GM18867 (cell line): ENCODE data around the gene SRPRB.

ENCODE experiments used
- ATAC-seq: cut with Tn5 transposase; IDR thresholded peaks from one replicate; pipeline ENCODE4 v1.9.1; 2021; ENCODE audit warnings: mild to moderate bottlenecking, moderate library complexity; ENCODE audit not compliant: unreplicated experiment

The SRPRB gene

DNA sequence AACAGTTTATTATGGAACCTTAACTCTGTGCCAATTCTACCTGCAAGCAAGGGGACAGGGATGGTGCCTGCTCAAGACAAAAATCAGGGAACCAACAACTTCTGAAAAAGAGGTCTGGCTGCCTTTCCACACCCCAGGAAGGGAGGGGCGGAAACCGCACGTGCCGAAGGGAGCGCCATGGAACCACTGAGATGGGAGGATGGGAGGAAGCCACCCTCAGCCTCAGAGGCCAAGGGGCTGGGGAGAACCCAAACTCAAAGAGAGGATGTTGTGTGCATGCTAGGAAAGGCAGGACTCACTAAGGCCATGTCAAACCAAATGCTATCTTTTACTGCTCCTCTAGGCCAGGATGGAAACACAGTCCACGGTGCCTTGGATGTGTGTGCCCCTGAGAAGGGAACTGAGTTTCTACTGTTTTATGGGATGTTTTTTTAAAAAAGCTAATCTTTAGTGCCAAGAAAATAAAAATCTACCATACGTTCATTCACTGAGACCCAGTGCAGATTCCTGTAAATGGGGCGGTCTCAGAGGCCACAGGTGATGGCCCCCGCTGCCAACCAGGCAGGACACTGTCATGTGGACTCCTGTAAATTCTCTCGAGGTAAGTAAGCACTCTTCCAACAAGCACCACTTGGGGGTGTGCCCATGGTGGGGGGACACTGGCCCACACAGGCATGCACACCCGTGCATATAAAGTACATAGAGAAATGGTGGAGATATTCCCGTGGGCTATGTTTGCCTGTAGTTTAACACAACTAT is 20.5 kb downstream of the SRPRB start:
- ATAC-seq = no peak

GRCh38 chr3:133827136-133827535 is 21.5 kb downstream of the SRPRB start:
- ATAC-seq = no peak

DNA sequence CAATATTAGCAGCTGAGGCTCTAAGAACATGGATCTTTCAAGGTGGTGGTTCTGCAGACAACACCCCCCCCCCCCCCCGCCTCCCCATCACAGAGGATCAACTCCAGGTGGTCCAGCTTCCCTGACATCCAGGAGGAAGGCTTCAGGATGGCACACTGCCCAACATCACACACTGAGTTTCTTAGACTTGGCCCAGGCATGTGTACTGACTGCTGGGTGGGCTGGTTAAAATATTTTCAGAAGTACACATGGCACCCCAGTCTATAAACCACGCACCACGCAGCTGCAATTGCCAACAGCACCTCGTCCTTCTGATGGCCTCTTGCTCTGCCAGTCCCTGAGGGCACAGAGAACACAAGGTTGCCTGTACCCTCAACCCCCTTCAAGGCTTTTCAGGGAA is 22.1 kb downstream of the SRPRB start:
- no peak for ATAC-seq

GRCh38 chr3:133828576-133829309 is 23.1 kb downstream of the SRPRB start:
- ATAC-seq = no peak

DNA sequence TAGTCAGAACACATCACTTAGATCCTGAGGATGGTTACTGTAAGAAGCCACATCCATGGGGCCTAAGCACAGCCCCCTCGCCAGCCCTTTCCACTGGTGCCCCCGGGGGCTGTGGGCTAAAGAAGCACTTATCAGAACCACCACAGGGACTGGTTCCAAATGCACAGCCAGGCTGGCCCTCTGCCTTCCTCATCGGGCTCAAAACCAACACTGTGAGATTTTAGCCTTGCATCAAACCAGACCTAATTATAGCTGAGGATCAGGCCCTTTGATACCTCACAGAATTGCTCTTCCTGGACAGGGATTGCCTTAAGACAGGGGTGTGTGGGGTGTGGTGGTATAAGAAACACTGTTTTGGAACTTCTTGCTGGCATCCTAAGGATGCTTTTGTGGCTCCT is 23.7 kb downstream of the SRPRB start:
- no peak for ATAC-seq

DNA sequence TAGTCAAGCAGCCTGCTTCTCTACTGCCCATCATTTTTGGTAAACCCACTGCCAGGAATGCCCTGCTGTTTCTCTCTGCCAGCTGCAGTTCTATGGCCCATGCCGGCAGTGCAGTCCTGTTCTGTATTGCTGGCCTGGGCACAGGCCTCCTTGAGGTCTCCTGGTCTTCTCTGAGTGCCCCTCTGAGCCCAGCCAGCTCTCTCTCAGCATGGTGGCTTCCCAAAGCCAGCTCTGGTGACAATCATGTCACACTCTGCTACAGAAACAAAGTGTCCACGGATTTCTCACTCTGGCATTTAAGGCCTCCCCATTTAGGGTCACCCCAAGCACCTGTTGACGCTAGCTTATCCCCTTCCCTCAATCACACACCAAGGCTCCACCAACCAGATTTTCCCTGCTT is 24.5 kb downstream of the SRPRB start:
- ATAC-seq = no peak

DNA sequence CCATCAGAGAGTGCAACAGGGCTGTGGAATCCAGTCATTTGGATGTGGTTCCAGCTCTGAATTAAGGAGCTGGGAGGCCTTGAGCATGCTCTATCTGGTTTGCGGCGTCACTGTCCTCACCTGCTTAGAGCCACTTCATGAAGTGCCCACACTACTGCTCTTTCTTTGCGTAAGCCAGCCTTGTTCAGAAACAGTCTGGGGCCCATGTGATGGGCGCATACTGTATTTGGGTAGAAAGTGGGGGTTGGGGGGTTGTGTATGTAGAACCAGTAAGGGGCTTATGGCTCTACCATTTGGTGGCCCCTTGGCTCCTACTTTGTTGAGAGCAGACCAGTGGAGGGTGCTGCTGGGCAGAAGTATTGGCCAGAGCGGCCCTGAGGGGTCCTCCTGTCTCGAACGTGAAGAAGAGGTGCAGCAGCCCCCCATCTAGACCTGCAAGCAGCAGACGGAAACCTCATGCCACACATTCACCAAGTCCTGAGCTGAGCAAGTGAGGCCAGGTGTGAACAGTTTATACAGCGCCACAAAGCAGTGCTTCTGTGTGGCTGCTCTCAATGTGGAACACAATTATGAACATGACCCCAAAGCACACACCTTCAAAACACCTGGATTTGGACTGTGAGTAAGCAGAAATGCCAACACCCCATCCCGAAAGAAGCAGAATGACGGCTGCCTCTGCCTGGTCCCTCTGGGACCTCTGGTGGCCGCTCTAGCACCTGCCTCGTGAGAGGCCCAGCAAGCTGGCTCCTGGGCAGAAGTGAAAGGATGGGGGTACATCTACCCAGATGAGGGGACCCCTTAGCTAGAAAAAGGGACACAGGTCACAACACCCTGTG is 26.6 kb downstream of the SRPRB start:
- peak; percentile 62 for ATAC-seq

DNA sequence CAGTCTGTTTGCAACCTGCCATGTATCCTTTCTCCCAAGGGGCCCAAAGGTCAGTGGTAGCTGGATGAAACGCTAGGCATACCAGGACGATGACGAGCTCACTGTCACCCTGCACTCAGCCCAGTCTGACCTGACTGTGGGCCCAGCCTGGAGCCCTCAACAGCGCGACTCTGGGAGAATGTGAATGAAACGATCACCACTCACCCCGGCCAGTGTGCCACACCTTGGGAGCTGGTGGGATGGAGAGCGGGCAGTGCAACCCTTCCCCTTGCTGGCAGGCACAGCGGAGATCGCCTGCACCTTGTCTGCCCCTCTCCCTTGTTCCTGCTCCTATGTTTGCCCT is 27.2 kb downstream of the SRPRB start:
- no peak for ATAC-seq

GRCh38 chr3:133833267-133833666 is 27.7 kb downstream of the SRPRB start:
- ATAC-seq = no peak

GRCh38 chr3:133833880-133834620 is 28.4 kb downstream of the SRPRB start:
- ATAC-seq = no peak

DNA sequence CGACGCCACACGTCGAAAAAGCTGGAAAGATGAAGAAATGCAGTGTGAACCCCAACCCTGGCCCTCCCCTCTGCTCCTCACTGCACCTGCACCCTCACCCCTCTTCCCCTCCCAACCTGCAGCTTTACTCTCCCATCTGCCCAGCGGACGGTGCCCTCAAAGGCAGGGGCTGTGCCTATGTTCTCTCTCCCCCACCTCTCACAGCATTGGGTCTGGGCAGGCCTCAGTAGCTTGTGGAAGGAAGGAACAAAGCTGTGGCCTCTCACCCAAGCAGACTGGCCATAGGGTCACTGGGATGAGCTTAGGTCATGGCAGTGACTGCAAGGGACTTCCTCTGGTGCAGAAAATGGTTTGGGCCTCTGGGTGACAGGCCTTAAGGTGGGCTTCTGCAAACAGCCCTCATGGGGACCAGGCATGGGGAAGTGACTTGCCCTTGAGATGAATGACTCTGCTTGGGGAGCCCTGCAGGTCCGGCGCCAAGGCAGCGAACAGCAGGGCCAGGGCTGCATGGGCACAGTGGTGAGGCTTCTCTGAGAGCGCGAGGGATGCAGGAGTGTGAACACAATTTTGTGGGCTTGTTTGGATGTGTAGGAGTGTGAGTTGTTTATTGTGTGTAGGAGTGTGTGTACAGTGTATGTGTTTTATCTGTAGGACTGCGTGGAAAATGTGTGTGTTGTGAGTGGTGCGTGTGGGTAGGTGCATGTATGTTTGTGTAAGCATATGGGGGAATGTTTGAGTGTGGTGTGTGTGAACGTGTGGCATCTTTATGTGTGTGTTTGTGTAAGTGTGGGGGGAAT is 29.2 kb downstream of the SRPRB start:
- no peak for ATAC-seq

DNA sequence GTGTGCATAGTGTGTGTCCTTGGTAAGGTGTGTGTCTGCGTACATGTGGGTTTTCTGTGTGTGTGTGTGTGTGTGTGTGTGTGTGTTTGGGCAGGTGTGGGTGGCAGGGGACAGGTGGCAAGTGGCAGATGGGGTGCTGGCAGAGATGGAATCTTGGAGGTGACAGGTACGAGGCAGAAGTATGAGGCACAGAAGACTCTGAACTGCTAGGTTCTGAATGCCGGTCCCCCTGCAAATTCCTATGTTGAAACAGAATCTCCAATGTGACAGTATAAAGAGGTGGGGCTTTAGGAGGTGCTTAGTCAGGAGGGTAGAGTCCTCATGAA is 29.8 kb downstream of the SRPRB start:
- ATAC-seq = no peak

GRCh38 chr3:133835961-133836360 is 30.3 kb downstream of the SRPRB start:
- no peak for ATAC-seq

GRCh38 chr3:133836497-133837158 is 31.0 kb downstream of the SRPRB start:
- no peak for ATAC-seq

GRCh38 chr3:133837487-133838295 is 32.1 kb downstream of the SRPRB start:
- no peak for ATAC-seq

DNA sequence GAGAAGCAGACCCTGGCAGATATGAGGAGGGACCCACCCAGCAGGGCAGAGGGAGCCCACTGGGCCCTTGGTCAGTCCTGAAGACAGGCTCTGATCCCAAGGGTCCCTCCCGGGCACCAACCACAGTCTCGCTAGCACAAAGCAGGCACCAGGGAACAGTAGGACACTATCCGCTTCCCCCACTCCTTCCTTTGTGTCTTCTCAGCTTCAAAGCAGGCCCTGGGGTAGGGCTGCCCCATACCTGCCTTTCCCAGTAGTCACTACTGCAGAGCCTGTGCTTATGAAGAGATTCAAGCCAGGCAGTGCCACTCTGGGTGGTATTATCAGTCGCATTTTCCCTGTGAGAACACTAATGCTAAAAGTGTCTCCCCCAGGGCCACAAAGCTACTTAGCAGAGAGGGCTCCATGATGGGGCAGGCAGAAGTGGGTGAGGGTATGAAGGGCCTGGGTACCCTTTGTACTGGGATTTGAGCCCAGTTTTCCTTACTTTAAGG is 32.7 kb downstream of the SRPRB start:
- ATAC-seq = no peak

DNA sequence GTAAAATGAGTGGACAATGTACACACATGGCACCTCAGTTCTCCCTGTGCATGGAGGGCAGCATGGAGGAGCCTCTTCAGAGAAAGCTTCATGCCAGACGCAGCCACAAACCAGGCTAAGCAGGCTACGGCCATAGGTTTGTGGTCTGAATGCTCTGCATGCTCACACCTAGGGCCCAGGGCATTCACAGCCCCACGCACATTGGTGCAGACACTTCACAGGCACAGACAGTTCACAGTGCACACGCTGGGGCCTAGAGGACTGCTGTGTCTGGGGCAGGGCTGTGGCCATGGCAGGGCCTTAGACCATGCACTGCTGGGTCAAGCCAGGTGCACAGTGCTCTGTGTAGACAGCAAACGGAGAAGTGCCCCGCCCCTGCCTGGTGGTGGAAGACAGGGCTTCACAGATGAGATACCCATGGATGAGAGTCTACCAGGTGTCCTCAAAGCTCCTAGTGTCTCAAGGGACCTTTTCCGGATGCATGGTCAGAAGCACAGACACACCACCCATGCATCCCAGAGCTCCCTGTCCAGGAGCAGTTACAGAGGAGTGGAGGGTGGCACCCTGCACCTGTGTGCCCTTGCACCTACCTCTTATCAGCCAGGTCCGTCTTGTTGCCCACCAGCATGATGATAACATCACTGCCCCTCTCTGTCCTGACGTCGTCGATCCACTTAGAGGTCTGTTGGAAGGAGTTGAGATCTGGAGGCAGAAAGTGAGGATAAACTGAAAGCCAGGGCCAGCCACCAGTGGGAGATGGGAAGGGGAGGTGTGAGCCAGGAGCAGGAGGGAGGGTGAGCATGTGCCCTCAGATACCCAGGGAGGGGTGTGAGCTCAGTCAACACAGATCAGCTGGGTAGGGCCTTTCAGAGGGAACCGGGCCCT is 33.5 kb downstream of the SRPRB start:
- no peak for ATAC-seq
